GM03348 (cell line): Measurements from ENCODE around the gene ADD2.

Experiments used
- DNase-seq: peaks from one replicate; pipeline ENCODE4 v3.0.0; 2012; ENCODE audit warnings: low spot score

Gene ADD2

DNA sequence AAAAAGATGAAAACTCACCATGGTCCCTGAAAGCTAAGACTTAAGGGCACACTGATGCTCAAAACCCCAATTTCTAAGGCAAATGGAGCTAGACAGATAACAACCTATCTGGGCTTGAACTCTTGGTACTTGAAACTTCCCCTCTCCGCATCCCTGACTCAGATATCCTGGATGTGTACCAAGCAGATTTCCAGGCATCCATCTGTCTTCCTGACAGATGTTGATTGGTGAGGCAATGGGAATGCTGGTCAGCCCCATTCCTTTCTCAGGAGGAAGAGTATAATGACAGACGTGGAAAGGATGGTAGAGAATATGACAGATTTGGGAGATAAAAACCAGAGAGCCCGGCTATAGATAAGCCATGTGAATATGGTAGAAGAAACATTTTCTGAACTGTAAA is 69.2 kb downstream of the ADD2 start:
- DNase-seq = no peak

DNA sequence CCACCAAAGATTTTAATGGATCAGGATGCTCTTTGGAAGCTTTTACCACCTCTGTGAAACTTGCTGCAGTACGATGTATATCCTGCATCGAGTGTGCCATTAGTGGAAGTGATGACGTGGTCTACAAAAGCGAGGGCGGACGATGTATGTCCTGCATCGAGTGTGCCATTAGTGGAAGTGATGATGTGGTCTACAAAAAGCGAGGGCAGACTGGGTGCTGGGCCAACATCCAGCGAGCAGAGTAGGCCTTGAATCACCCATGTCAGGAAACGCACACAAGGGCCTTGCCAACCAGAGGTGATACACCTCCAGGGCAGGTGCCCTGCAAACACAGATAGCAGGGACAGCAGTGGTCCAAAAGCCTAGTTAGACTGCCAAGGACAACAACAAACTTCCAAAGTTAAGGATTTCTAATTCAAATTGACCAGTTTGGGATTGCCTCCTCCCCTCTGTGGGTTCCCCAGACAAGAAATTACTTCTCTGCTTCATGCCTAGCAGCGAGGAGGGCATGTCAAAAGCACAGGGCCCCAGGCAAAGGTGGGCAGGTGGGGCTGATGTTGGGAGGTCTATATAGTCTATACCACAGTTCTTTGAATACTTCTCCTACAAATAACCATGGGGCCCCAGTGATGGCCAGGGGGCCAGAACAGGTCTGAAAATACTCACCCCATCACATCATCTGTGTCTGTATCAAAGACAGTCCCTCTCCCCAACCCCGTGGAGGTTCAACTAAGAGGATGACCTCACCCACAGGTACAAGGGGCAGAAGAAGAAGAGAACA is 70.2 kb downstream of the ADD2 start:
- DNase-seq = no peak

DNA sequence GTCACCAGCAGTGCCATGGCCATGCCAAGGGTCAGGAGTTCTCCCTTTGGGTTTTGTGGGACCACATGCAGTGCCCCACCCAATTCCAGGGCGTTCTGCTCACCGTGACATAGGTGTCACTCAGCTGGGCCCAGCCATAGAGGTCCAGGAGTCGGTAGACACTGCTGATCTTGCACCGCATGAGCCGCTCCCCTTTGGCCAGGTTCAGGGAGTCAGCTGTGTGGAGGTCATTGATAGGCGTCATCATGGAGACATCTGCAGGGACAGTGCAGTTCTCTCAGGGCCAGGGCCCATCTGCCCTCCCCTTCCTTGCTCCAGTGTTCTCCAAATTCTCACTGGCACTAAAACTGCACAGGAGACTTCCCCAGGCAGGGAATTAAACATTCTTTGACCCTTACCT is 71.9 kb downstream of the ADD2 start:
- DNase-seq = no peak

DNA sequence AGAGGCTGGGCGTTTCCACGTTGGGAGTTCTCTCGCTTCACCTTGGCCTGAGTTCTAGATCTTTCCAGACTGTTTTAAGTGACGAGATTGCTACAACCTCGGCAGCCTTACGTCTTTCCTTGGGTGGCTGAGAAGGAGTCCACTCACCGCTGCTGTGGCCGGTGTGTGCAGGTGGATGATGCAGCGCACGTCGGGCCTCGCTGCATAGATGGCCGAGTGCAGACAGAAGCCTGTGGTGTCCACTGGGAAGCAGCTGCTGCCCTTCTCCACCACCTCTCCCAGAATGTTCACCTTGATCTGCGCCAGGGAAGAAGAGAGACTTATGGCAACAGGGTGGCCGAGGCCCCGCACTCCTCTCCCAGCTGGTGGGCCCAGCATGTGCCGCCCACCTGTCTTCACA is 75.7 kb downstream of the ADD2 start:
- DNase-seq = no peak

DNA sequence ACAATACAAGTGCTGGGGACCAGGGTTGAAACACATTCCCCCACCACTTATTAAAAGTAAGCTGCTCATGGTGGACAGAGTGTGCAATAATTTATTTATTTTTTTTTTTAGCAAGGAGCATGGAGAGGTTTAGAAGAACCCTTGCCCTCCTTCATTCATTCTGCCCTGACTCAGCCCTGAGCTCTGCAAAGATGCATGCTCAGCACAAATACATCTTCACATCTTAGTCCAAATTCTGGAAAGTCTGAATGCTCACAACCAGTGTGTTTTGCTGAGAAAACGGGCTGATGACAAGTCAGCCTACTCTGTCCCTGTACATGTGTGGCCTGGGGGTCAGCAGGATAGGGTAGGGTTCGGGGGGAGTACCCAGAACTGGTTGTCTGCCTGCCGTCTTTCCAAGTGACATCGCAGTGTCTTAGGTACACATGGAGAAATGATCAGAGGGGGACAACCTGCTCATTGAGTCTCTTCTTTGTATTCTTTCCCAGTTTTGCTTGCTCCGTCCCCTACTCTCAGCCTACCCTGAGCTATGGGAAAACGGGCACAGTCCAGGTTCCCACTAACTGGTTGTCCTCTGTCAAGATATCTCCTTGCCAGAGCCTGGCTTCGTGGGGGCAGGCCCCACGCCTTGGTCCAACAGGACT is 76.4 kb downstream of the ADD2 start:
- no peak for DNase-seq

DNA sequence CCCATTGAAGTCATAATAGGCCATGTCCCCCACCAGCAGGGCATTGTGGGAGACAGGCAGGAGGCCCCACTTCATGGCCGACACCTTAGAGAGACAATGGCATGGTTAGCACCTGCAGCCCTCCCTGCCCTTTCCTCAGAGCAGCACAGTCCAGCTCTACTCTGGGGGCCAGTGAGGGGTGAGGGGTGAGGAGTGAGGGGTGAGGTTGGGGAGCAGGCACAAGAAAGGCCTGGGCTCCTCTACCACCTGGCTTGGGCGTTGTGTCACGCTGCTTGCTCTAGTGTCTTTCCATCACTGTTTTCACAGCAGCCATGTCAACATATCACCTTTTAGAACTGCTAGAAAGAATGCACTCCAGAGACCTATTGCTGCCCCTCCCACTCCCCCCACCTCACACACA is 77.2 kb downstream of the ADD2 start:
- no peak for DNase-seq

DNA sequence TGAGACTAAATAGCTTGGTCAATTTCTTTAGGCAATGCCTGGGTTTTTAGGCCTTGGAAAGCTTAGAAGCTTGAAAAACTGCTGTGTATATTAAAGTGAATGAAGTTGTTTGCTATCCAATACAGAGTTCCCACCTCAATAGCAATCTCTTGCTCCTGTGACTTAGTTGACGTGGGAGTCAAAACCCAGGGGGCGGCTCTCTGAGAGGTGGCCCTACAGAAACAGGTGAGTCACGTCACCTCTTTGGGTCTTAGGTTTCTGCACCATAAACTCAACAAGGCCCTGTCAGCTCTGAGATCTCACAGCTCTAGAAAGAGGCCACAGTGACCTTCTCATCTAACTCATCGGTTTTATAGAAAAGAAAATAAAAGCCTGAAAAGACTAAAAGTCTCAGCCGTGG is 79.6 kb downstream of the ADD2 start:
- DNase-seq = no peak

DNA sequence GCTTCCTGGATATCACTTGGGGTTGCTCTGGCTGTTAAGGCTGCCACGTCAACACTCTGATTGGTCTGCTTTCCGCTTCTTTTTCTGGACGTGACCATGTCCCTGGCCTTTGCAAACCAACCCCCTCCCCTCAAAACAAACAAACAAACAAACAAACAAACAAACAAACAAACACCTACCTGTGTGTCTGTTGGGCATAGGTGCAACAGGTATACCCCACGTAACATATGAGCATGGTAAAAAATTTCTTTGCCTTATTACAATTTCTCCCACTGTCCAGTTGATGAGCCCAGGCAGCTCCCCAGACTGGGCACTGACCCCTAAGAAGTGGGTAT is 80.6 kb downstream of the ADD2 start:
- DNase-seq = no peak

DNA sequence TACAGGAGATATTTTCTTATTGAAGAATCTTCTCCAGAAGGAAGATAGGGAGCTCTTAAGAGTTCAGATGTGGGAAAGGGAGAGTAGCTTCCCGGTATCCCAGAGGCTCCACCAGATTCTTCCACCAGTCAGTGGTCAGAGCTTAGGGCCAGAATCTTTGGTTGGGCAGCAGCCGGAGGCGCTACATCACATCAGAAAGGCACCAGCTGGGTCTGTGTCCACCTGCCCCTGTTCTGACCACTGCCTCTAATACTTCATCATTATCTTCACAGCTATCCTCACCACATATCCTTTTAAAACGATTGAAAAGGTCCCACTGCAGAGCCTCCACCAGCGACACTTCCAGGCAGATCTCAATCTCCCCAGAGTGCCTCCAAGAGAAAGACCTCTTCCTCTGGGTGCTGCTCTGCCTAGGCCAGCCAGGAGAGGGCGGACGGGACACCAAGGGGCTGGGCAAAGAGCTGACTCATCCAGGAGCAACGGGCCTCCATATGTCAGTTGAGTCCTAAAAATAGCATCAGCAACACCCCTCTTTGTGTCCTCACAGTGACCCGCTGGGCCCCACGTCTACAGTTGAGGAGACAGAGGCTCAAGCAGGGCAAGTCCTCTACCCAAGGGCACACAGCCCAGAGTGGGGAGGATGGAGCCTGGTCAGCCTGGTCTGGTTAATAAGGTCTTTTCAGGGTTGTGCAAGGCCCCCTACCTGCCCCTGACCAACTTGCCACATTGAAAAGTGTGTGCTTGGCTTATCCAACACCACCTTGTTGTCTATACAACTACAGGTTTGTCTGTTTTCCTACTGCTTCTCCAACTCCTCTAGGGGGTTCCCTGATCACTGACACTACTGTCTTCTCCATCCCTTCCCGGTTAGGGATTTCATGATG is 81.2 kb downstream of the ADD2 start:
- peak; percentile 92 for DNase-seq

DNA sequence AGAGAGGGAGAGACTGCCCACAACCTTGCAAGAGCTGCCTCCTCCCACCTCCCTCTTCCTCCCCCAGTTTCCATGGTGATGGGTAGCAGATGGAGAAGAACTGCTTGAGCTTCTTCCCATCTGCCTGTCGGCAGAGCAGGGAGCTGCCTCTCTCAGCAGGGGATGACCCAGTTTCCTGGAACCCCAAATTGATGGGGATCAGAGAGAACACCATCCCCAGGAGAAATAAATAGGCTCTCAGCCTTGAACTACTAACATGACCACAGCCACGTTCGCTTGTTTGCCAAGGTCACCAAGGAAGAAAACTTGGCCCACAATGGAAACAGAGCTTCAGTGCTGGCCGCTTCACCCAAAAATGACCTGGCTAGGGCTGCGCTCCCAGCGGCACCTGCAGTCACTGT is 82.2 kb downstream of the ADD2 start:
- no peak for DNase-seq

DNA sequence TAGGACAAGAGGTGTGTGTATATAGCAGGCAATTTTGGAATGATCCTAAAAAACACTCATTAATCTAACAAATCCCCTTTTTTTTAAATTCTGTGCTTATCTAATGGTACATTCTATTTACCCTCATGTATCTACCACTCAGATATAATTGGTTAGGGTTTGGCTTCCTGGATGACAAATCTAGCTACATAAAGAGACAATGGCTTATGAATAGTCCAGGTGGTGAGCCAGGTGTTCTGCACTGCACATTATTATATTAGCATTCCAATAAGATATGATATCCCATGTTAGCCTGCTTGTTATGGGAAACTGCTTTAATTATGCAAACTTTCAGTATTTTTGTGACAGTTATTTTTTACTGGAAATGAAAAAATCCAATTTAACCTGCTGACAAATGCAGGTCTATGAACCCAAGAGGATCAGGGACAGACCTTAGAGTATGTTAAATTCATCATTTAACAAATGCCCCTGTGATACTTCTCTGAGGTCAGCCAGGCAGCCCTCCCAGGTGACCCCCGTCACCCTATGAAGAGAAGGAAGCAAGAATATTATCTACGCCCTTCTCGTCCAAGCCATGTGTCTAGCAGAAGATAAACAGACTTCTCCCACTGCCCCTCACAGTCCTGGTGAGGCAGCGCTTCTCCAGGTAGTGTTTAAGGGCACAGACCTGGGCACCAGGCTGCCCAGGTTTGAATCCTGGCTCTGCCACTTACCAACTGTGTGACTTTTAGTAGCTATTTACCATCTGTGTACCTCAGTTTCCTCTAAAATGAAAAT is 83.0 kb downstream of the ADD2 start:
- DNase-seq = no peak

DNA sequence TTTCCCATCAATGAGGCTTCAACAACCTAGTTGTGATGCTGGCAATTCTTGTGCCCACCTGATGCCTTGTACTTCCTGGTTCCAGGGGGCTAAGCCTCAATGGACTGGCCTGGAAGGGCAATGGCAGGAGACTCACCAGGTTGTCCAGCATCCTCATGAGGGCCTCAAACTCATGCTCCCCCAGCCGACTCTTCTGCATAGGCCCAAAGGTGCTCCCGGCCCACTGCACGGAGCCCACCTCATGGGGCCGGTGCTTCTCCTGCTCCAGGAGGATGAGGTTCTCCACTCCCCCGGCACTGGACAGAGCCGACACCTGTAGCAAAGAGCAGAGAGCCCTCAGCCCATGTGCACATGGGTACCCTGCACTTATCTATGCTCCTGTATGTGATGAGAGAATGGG is 84.5 kb downstream of the ADD2 start:
- DNase-seq = no peak

DNA sequence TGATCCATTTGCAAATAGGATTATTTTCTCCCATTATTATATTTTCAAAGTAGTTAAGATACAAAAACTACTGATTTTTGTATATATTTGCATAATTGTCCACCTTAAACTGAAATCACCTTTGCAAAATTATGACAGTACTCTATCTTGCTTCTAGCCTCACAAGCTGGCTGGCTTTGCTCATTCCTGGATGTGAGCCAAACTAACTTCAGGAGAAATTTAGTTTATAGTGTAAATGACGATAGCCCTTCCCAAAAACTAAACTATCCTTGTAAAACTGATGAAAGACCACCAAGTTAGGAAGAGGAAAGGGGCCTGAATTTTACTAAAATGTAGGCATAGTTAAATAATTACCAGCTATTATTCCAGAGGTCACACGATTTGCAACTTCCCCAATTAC is 87.3 kb downstream of the ADD2 start:
- DNase-seq = no peak

DNA sequence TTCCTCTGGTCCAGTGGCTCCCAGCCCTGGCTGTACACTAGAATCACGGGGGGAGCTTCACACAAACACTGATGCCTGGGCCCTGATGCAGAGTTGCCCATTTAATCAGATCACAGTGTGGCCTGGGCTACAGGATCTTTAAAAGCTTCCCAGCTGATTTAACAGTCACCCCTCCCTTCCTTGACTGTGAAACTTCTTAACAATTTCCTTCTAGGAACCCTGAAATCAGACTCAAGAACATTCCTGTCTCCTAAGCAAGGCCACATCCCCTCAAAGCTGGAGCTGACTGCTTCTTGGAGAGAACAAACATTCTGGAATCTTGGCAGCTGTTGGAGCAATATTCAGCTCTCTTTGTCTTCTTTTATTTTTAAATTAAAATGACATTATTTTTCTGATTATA is 88.7 kb downstream of the ADD2 start:
- DNase-seq = peak; percentile 57

DNA sequence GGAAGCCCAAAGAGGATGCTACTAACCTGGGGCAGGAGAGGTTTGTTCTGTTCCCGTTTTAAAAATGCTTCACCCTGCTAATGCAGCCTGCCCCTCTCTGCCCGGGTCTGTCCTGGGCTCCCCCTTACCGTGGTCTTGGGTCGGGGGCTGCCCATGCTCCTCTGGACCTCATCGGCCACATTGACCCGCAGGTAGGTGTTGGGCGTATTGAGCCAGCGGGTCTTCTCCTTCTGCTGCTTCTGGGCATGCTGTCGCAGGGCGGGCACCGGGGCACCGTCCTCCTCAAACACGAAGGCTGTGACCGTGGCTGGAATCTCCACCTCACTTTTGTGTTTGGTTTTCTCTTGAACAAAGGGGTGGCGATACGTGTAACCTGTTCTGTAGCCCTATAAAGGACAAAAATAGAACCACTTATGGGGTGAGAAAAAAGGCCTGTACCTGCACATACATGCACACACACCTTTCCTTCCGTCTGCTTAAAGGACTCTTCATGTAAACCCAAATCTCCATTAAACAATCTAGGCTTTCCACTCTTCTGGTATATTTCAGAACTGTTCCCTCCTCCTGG is 89.3 kb downstream of the ADD2 start:
- no peak for DNase-seq

DNA sequence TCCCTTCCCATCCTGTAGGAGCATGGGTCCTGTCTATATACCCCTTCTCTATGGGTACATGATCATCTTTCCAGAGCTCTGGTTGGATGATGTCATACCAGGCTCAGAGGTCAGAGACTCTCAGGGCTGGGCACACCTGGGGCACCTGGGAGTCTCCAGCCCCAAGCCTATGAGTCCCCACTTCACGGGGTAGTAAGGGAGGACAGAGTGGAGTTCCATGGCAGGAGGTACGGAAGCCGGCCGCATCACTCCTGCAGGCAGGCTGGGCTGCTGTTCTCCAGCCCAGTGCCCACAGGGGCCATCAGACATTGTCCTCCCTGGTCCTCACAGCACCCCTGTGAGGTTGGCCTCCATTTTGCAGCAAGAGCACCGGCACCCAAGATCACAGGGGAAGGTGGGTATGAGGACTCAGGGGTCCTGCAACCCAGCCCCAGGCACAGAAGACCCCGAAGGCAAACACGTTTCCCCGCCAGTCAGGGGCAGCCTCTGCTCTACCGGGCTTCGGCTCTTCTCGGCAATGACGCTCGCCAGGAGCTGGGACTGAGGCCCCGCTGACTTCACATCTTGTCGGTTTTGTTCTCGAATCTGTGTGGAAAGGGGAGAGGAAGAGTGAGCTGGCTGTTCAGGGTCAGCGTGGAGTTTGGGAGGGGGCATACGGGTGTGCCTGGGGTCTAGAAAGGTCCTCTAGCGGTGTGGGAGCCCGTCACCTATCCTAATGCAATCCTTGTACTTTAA is 91.5 kb downstream of the ADD2 start:
- DNase-seq = no peak

DNA sequence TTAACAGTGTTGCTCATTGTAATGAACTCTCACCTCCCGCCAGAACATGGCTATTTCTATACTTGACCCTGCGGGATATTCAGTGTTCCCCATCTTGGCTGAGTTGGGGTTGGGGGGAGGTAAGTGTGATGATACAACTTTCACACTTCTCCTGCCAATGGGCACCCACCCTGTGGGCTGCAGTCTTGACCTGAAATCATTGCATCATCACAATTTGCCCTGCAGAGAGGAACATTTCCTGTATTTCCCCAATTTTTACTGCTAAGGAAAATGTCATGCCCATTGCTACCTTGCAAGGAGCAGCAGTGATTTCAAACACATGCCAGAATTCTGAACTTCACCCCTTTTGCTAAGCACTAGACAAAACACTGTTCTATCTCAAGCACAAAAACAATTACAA is 92.1 kb downstream of the ADD2 start:
- DNase-seq = no peak

DNA sequence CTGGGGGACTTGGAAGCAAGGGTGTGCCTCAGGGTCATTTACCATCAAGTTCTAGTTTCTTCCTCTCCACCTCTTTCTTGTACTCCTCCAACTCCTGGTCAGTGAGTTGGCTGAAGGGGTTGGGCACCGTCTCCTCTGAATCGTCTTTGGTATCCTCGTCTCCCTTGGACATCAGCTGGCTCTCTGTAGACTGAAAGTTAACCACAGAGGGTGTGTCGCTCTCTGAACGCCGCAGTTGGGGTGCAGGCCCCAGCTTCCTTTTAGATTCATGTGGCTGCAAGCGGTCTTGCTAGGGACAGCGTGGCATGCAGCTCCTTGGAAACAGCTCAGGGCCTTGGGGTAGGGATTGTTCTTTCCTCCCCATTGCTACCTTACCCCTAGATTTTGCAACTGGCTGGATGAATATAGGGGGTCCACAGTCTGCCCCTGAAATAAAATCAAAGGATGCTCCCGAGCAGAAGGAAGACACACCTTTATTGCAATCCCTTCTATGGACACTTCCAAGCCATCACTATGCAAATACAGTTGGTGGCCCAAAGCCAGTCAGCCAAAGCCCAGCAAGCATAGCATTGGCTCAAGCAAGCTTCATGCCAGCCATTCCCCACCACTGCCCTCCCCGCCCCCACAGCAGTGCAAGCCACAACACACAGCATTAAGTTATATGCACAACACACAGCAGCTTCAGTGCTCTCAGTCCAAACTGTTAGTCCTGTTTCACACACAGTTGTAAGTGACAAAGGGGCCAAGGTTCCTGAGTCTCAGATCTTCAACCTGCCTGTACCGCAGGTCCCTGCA is 93.2 kb downstream of the ADD2 start:
- no peak for DNase-seq

DNA sequence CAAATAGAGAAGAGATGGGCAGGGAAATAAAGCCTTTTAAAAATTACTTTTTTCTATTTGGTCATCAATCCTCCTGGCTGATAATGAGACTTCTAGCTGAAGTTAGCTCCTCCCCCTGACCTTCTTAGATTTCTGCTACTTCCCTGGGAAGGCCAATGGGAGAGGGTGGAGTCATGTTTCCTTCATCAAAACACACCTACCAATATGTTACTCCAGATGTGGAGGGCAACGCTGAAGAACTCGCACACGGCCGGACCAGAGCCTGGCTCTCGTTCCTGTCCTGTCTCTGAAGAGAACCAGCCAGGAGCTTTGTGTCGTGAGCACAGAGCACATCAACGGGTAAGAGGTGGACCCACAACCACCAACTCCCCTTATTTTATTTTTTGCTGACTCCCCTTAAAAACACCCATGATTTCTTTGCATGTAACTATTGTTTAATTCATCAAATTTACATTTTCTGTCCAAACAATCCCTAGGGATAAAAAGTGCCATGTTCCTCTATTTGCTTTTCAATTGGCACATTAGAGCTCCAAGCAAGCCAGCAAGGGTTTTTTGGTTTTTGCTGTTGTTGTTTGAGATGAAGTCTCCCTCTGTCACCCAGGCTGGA is 94.9 kb downstream of the ADD2 start:
- DNase-seq = no peak

DNA sequence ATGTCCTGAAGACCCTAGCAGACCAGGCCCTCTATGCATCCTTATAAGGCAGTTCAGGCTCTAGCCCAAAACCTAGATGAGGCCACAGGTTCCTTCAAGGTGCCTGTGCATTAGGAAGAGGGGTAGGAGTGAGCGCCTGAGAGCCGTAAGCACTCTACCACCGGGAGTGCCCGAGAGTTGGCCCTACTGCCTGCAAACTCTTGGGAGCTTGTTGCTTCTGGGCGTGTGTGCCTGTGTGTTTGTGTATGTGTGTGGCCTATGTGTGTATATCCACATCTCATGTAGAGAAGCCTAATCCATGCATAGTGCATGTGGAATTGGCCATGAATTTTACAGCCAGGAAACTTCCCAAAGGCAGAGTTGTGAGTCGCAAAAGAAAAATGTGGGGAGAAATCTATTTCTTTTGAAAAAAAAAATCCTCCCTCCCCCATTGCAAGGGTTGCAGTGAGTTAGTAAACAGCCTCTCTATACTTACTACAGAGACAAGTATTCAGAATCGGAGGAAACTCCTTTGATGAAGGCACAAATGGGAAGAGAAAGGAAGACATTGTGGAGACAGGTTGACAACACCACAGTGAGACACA is 96.8 kb downstream of the ADD2 start:
- DNase-seq = peak; percentile 57
